GM19397 (cell line): ENCODE measurements around the gene HIVEP1.
"Not testable (repeated sequence)": the region's sequence is repeated elsewhere in the genome, so short reads cannot be mapped to it uniquely, and the experiment has no call there.

Experiments used
- ATAC-seq: cut with Tn5 transposase; IDR thresholded peaks from one replicate; pipeline ENCODE4 v1.9.1; 2021; ENCODE audit warnings: mild to moderate bottlenecking, moderate library complexity; ENCODE audit not compliant: unreplicated experiment

Gene HIVEP1

DNA sequence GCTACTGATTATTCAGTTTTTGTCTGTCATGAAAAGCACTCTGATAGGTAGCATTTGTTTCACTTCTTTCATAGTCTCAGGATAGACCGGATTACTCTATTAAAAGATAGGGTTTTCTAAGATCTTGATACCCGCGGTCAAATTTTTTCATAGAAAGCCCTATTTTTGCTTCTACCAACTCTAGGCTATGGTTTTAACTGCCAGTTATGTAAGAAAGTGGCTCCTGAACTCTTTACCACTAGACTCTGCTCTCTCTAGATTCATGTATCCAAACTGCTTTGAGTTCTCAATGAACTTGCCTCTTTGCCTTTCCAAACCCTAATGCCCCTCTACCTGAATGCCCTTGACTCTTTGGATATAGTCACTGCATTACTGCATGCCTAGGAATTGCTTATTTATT is 70.3 kb downstream of the HIVEP1 start:
- no peak for ATAC-seq

DNA sequence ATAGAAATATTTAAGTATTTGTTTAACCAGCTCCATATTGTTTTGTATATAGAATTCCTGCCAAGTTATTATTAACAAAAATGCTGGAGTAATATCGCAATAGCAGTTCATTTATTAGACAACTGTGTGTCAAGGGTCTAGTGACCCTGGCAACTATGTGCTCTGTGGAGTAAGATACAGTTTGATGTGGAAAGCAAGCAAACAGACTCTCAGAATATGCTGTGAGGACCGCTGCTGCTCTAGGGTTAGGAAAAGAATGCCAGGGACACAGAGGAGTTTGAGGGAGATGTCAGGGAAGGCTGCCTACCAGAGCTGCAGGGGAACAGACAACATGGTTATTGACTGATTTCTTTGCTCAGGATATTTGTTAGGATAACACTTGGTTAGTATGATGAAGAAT is 71.2 kb downstream of the HIVEP1 start:
- no peak for ATAC-seq

DNA sequence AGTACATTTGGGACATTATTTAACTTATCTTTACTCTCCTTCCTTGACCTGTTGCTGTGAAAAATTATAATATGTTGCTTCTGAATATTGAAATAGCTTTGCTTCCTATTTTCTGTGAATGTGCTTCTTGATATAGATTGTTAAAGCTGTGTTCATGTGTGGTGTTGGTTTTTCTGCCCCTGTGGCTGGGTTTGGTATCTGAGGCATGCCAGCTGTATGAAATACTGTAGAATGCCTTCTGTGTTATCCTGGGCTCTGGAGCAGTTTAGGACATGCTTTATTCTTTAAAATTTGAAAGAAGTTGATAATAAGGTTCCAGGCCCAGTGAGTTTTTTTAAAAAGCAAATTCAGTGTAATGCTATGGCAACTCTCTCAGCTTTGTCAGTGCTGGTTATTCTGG is 71.7 kb downstream of the HIVEP1 start:
- ATAC-seq: no peak

DNA sequence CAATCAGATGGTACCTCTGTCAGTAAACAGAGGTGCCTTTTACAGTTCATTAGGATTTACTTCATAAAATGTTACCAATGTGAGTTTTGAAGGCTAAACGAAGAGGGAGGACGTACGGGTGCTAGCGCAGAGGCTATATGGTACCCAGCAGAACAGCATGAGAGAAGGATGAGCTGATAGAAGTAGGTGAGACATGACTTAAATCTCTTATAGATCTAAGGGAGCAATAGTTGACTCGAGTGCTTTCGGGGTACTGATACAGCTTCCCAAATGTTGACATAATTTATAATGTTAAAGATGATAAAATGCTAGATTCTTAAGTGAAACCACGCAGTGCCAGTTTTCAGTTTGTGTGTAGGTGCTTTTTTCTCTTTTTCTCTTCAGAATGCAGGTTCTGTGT is 72.6 kb downstream of the HIVEP1 start:
- ATAC-seq: no peak

DNA sequence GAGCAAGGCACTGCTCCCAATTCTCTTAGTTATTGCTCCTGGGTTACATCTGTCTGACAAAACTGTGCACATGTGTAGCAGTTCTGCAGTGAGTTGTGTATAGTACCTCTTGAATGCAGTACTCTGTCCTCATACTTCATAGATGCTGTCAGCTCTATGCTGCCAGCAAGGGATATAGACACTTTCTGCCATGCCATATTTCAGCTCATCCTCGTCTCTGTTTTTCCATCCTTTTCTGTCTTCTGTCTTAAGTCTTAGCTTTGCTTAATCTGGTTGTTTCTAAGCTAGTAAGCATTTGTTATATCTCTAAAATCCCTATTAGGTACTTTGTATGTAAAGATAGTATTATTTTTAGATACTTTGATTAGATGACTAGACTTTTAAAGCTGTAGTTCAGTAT is 76.4 kb downstream of the HIVEP1 start:
- no peak for ATAC-seq

DNA sequence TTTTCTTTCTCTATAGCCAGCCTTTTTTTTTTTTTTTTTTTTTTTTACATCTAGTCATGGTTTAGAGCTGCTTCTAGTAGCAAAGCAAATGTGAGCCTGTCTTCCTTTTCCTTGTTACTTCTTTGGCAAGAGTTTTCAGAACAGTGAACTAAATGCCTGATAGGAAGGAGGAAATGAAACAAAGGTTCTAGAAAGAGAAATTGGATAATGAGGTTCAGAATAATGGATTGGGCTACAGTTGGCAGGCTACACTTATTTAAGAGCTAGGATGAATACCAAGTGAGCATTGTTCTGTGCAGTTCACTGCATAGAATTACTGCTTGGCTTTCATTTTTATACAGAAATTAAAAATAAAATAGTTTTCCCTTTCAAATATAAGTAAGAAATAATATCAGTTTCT is 78.6 kb downstream of the HIVEP1 start:
- no peak for ATAC-seq

DNA sequence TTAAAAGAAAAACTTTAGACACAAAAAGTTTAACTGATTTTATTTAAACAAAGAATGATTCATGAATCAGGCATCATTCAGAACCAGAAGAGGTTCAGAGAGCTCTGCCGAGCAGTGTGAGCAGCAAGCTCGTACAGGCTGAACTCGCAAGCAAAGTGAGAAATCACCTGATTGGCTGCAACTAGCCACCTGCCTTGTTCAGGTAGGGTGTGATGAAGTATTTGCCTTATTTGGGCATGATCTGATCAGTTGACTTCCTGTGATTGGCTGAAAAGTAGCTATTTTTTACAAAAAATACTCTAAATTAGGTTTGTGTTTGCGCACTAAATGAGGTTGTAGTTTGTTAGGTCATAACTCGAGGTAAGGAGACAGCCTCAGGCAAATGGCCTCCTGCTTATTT is 80.7 kb downstream of the HIVEP1 start:
- no peak for ATAC-seq

DNA sequence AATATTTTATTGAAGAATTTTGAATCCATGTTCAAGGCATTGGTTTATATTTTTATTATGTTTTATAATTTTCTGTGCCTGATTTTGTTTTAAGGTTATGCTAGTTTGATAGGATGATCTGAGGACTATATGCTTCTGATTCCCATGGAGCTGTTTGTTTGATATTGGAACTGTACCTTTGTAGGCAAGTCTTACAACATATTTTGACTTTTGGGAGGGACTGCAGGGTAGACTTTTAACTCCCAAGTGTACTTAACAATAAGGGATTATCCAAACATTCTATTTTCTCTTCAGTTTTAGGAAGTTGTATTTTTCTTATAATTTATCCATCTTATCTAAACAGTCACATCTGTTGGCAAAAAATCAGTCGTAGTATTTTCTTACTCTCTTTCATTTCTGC is 82.6 kb downstream of the HIVEP1 start:
- ATAC-seq: no peak

DNA sequence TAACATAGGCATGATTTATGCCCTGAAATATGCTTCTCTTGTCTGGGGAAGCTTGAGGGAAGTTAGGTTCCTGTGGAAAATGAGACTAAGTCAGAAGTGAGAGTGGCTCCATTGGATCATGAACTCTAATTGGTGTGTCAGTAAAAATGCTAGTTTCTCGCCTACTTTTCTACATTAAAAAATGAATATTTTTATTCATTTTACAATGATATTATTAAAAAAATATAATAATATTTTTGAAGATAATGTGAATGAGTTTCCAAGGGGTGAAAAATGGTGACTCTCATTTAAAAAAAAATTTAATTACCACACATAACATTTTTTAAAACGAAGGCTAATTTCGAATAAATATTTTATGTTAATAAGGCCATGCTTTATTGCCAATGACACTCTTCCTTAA is 84.2 kb downstream of the HIVEP1 start:
- no peak for ATAC-seq

DNA sequence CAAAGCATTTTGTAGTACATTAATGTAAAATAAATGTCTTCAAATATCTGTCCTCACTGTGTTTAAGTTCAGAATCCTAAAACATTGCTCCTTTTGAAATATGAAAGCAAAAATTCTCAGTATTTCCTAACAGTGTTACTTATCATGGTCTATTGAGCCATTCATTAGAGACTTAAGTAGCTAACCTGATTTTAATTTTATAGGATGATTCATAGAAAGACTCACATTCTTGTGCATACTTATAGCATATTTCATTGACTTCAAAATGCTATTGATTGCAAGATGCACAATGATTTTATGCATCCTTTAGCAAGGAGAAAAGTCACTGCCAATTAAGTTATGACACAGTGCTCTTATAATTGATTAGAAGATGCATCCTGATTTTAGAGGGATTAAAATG is 85.7 kb downstream of the HIVEP1 start:
- ATAC-seq: no peak

DNA sequence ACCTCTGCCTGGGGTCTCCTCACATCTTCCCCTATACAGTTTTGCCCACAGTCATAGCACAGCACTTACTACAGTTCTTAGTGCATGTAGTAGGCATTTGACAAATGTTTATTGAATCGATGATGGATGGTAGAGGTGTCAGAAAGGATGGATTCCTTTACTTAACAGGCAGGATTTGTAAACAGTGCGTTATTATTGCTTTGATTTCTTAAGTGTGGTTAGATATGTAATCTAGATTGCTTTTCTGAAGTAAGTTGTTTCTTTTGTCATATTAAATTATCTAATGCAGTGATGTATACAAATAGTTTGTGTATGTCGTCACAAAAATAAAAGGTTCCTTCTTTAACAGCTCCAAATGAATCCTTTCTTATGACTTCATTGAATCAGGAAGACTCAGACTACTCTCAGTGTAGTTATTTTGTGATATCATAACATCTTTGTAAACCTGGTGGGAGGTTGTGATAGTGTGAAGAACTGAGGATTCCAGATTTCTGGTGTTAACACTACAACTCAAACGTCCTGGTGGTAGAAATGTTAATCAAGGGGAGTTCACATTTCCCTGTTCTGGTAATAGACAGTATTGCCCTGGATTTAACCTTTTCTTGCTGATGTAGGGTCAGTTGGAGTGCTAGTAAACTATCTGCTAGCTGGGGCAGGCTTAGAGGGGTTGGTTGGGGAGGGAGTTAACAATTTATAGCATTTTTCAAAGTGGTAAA is 87.7 kb downstream of the HIVEP1 start:
- no peak for ATAC-seq

DNA sequence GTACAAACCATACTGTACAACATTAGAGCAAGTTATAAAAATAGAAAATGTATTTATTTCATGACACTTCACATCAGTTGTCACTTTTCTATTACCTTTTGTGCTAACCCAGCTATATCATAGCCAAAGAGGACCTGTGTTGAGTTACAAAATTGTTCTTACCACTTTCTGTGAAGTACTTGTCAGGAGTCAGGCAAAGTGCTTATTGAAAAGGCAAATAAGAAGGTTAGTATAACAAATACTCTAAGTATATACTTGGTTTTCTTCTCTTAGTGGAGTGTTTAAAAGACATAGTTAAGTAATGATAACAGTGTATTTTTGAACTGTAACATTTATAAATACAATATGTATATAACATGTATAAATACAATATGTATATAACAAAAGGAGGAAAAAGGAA is 88.9 kb downstream of the HIVEP1 start:
- no peak for ATAC-seq

DNA sequence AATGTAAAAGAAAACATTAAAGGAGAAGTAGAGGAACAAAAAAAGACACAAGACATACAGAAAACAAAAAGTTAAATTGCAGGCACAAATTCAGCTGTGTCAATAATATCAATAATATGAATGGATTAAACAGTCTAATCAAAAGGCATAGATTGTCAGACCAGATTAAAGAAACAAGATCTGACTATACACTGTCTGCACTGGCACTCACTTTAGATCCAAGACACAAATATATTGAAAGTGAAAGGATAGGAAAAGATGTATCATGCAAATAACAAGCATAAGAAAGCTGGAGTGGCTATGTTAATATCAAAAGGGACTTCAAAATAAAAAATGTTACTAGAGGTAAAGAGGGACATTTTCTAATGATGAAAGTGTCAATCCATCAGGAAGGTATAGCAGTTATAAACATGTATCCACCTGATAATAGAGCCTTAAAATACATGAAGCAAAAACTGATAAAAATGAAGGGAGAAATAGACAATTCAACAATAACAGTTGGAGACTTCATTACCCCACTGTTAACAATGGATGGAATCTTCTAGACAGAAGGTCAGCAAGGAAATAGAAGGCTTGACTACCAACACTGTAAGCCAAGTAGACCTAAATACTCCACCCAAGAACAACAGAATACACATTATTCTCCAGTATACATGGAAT is 89.7 kb downstream of the HIVEP1 start:
- ATAC-seq: no peak

DNA sequence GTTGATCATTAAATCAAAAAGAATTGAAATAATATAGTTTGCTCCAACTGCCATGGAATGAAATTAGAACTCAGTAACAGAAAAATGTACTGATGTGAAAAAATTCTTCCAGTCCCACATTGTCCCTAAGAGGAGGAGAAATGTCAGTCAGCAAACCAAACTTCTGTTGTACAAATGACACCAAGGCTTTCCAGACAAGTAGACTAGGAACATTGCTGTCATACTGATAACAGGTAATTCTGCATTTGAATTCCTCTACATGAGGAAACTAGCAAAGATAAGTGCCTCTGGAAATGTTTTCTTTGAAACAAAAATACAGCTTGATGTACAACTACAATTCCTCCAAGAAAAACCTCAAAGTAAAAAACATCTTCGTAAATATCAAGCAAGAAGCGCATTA is 90.2 kb downstream of the HIVEP1 start:
- ATAC-seq: no peak

DNA sequence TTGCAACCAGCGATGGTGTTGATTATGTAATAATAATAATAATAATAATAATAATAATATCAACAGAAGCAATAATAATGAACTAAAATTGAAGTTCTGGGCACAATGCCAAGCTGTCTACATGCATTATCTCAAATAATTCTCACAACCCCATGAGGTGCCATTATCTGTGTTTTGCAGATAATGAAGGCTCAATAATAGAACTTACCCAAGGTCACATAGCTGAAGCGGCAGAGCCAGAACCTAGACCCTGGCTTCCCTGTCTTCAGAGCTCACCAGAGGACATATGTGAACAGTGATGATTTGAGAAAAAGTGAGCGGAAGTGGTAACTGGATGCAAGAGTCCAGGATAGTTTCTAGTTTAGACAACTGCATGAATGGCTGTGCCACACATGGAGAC is 91.0 kb downstream of the HIVEP1 start:
- no peak for ATAC-seq

DNA sequence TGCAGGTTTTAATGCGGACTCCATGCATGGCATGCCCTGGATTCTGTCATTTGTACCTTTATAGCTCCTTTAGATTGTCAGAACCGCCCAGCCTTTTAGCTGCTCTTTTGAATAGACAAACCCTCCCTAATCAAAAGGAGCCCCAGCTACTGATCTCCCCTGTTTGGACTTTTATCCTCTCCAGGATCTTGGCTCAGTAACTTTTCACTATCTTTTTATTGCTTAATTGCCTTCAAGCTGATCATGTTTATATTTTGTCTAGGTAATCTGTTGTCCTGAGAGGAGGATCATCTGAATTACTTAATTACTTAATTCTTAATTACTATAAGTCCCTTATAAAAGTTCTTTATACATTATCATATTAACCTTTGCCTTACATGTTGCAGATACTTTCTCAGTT is 93.2 kb downstream of the HIVEP1 start:
- ATAC-seq: no peak

DNA sequence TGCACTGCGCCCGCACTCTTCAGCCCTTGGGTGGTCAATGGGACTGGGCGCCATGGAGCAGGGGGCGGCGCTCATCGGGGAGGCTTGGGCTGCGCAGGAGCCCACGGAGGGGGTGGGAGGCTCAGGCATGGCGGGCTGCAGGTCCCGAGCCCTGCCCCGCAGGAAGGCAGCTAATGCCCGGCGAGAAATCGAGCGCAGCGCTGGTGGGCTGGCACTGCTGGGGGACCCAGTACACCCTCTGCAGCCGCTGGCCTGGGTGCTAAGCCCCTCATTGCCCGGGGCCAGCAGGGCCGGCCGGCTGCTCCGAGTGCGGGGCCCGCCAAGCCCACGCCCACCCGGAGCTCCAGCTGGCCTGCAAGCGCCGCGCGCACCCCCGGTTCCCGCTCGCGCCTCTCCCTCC is 96.3 kb downstream of the HIVEP1 start:
- not testable (repeated sequence) for ATAC-seq

DNA sequence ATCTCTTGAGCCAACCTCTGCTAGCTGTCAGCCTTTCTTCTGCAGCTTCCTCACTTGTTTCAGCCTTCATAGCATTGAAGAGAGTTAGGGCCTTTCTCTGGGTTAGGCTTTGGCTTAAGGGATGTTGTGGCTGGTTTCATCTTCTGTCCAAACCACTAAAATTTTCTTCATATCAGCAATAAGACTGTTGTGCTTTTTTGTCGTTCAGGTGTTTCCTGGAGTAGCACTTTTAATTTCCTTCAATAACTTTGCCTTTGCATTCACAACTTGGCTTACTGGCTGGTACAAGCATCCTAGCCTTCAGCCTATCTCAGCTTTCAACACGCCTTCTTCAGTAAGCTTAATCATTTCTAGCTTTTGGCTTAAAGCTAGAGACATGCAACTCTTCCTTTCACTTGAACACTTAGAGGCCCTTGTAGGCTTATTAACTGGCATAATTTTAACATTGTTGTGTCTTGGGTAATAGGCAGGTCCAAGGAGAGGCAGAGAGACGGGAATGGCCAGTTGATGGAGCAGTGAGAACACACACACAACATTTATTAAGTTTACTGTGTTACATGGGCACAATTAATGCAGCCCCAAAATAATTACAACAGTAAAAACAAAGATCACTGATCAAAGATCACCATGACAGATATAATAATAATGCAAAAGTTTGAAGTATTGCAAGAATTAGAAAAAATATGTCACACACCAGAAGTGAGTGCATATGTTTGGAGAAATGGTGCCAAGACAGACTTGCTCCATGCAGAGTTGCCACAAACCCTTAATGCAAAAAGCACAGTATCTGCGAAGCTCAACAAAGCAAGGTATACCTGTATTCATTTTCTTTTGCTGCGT is 98.6 kb downstream of the HIVEP1 start:
- ATAC-seq: no peak

DNA sequence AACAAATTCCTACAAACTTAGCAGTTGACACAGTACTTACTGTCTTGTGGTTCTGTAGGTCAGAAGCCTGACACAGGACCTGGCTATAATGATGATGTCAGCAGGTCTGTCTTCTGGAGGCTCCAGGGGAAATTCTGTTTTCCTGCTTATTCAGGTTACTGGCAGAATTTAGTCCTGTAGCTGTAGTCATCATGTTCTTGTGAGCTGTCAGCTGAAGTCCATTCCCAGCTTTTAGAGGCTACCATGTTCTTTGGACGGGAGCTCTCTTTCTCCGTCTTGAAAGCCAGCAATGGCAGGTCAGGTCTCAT is 99.2 kb downstream of the HIVEP1 start:
- no peak for ATAC-seq

DNA sequence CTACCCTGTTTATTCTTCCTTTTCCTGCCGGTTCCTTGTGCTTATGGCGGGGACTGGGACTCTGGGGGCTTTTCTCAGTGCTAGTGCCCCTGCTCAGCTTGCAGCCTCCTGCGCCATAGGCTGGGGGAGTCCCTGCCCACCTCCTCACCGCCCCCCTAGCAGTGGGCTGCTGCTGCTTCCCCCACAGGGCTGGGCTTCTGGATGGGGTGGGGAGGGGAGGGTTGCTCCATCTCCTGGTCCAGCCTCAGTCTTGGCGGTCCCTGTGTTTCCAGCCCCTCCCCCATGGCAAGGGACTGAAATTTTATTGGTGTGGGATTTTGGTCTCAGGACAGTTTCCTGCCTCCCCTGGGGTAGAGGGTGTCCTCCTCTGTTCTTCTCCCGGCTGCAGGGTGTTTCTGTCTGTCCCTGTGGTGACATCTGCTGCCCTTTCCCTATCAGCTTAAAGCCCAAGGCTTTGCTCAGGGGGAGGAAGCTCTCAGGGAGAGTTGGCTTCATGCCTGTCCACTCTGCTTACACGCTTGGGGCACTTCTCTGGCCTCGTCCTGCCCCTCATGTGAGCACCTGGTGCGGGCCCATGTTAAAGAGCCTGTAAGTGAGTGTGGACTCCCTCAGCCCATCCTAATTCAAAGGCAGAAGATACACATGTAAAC is 100.6 kb downstream of the HIVEP1 start:
- no peak for ATAC-seq

DNA sequence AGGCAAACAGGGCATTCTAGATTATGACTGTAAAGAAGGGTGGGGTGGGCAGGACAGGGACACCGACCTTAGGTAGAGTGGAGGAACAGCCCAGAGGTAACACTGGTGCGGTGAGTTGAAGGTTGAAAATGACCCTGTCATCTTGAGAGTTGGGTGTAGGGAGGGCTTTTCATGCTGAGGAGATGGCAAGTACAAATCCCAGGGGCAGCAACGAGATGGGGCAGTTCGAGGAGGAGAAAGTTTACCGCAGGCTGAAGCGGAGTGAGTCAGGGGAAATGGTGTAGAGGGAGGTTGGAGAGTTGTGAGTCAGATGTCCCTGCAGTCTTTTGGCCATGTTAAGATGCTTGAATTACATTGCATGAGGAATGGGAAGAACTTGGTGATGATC is 101.1 kb downstream of the HIVEP1 start:
- ATAC-seq: no peak

DNA sequence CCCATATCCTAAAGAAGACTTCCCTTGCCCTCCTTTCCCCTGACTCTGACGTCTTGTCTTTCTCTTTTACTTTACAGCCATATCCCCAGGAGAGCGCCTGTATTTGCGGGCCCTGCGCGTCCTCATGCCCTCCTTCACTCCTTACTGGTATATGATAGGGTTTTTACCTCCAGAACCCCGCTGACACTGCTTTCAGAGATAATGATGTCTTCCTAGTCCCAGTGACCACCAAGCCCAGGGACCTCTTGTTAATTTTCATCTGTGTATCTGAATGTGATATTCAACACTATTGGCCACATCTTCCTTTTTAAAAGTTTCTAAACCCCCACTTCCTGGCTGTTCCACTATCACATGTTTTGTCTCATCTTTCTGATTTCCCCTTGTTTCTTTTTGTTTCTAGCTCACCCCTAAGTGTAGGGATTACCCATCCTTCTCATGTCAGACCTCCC is 102.0 kb downstream of the HIVEP1 start:
- ATAC-seq: peak; percentile 34
